ENCODE data around the gene FHIT. TPM values are rescaled to one million over a fixed set of nuclear protein-coding genes. Genes with fewer than 3 reads are reported as not detected.

FHIT gene
- total RNA-seq, 4 donors from 2014 or later: 1.6 to 12.9 (median 7.8) TPM

DNA sequence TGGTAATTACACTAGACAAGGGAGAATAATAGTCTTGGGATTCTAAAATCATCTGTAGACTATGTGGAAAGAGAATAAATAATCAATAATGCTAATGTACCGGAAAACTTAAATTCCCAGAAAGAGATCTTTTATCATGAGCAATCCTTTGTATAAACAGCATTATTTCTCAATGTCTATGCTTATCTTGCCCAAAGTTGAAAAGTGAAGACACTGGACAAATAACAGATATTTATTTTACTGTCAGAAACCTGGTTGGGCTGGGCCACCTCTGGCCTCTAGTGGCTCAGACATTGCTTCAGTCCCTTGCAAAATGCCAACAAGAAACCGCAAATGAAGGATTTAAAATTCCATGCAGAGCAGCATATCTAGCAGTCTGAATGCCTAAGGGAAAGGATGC is 409.9 kb downstream of the FHIT start:
- Histone ChIP-seq H3K27ac (no peak overlapping the region), H3K4me3 (no peak overlapping the region), H3K36me3 (no peaks in the 10 kb centered on the region), H3K4me1 (no peaks in the 10 kb centered on the region), H3K9me3 (no peaks in the 10 kb centered on the region), H3K27me3 (no peaks in the 10 kb centered on the region)
- WGBS, 2 donors: 86 to 88% methylated on average over 2 of the region's 2 CpGs
- TF ChIP-seq, protein P1, sequence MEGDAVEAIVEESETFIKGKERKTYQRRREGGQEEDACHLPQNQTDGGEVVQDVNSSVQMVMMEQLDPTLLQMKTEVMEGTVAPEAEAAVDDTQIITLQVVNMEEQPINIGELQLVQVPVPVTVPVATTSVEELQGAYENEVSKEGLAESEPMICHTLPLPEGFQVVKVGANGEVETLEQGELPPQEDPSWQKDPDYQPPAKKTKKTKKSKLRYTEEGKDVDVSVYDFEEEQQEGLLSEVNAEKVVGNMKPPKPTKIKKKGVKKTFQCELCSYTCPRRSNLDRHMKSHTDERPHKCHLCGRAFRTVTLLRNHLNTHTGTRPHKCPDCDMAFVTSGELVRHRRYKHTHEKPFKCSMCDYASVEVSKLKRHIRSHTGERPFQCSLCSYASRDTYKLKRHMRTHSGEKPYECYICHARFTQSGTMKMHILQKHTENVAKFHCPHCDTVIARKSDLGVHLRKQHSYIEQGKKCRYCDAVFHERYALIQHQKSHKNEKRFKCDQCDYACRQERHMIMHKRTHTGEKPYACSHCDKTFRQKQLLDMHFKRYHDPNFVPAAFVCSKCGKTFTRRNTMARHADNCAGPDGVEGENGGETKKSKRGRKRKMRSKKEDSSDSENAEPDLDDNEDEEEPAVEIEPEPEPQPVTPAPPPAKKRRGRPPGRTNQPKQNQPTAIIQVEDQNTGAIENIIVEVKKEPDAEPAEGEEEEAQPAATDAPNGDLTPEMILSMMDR (IDR thresholded peaks at IDR 0.05): no peak
- TF ChIP-seq EP300 (IDR thresholded peaks at IDR 0.05) (no peak), POLR2A (IDR thresholded peaks at IDR 0.05) (no peak)
- DNase-seq (ENCODE audit: low spot score in 2 of 2): no peak

DNA sequence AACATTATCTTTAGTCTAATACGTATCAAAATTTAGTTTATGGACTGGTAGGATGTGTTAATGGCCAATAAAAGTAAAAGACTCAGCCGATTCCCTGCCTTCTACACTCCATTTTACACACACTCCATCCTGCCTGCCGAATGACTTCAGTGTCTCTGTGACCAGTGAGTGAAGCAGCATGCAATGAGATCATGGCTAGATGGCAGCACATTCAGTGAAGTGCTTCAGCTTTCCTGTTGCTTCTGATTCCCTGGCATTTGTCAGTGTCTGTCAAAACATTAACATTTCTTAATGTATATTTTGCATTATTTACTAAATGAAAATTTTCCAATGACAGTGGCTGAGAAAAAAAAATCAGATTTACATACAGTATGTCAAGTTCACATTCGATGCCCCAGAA is 412.0 kb downstream of the FHIT start:
- TF ChIP-seq POLR2A (IDR thresholded peaks at IDR 0.05) (no peak), EP300 (IDR thresholded peaks at IDR 0.05) (no peak)
- TF ChIP-seq, protein P1 (IDR thresholded peaks at IDR 0.05): no peak
- 44 to 45% methylated on average over 4 of the region's 4 CpGs for WGBS, 2 donors

DNA sequence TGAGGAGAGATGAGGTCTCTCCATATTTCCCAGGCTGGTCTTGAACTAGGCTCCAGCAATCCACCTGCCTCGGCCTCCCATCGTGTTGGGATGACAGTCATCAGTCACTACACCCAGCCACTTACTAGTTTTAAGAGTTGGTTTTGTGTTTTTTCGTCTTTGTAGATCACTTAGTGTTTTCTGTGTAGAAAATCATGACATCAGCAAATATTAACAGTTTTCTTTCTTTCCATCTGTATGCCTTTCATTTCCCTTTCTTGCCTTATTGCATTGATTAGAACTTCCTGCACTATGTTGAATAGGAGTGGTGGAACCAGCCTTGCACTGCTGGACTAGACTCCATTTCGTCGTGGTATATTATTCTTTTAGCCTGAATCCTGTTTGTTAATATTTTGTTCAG is 415.5 kb downstream of the FHIT start:
- 87 to 94% methylated on average over 5 of the region's 5 CpGs for WGBS, 2 donors
- TF ChIP-seq, protein P1 (IDR thresholded peaks at IDR 0.05): no peak
- no peak for TF ChIP-seq POLR2A (IDR thresholded peaks at IDR 0.05)
- no peak for TF ChIP-seq EP300 (IDR thresholded peaks at IDR 0.05)
- no peaks in the 10 kb centered on the region for H3K4me1 ChIP-seq
- no peaks in the 10 kb centered on the region for H3K36me3 ChIP-seq
- no peak overlapping the region for H3K4me3 ChIP-seq
- H3K27me3 ChIP-seq: no peaks in the 10 kb centered on the region
- H3K27ac ChIP-seq: no peak overlapping the region
- H3K9me3 ChIP-seq: no peaks in the 10 kb centered on the region
- no peak for DNase-seq (ENCODE audit: low spot score in 2 of 2)

More for the DNA sequence above, 412.0 kb downstream of the FHIT start:
- Histone ChIP-seq H3K36me3 (no peaks in the 10 kb centered on the region), H3K27ac (no peak overlapping the region), H3K27me3 (no peaks in the 10 kb centered on the region), H3K4me1 (no peaks in the 10 kb centered on the region), H3K4me3 (no peak overlapping the region), H3K9me3 (no peaks in the 10 kb centered on the region)
- DNase-seq (ENCODE audit: low spot score in 2 of 2): no peak

DNA sequence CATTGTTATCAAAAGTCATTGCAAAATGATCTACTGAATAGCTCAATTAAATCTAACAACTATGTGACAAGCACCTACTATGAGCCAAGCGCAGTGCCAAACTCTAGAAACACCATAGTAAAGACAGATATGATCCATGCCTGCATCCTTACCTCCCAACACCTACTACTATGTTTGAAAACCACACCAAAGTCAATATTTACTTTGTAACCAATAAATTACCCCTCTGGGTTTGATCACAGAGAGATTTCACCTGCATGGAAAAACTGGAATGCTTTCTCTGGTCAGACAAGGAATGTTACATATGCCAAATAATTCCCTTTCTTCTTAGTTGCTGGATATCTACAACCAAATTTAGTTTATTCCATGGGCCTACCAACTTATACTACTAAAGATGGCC is 422.2 kb downstream of the FHIT start:
- TF ChIP-seq, protein P1 (IDR thresholded peaks at IDR 0.05): no peak
- TF ChIP-seq POLR2A (IDR thresholded peaks at IDR 0.05): no peak
- TF ChIP-seq EP300 (IDR thresholded peaks at IDR 0.05): no peak
- H3K36me3 ChIP-seq: no peaks in the 10 kb centered on the region
- H3K9me3 ChIP-seq: no peaks in the 10 kb centered on the region
- no peaks in the 10 kb centered on the region for H3K27me3 ChIP-seq
- no peak overlapping the region for H3K4me3 ChIP-seq
- 96 to 97% methylated on average over 1 of the region's 1 CpG for WGBS, 2 donors
- H3K4me1 ChIP-seq: no peaks in the 10 kb centered on the region
- H3K27ac ChIP-seq: no peak overlapping the region
- DNase-seq (ENCODE audit: low spot score in 2 of 2): no peak

DNA sequence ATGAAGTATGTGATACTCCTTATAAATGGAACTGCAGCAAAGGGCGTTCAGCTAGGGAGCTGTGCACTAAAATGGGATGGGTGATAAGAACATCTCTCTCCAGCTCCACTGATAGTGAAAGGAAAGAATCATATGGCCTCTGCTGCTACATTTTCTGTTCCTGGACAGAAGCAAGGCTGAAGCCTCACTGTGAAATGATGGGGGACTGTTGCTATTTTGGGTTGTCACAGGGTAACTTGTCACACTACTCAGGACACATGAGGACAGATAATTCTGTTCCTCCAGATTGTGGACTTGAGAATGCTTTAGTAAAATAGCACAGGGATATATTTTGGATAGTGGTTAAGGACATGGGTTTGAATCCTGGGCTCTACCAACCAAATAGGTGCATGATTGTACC is 423.6 kb downstream of the FHIT start:
- no peaks in the 10 kb centered on the region for H3K4me1 ChIP-seq
- 85 to 90% methylated on average over 1 of the region's 1 CpG for WGBS, 2 donors
- H3K36me3 ChIP-seq: no peaks in the 10 kb centered on the region
- TF ChIP-seq POLR2A (IDR thresholded peaks at IDR 0.05) (no peak), EP300 (IDR thresholded peaks at IDR 0.05) (no peak)
- TF ChIP-seq, protein P1 (IDR thresholded peaks at IDR 0.05): no peak
- H3K27me3 ChIP-seq: no peaks in the 10 kb centered on the region
- no peak for DNase-seq (ENCODE audit: low spot score in 2 of 2)
- no peak overlapping the region for H3K4me3 ChIP-seq
- H3K27ac ChIP-seq: no peak overlapping the region
- H3K9me3 ChIP-seq: no peaks in the 10 kb centered on the region
